NB4 (cell line): Measurements from ENCODE around the gene SECISBP2L.

Source experiments
- MYC ChIP-seq: IDR thresholded peaks from 2 replicates; pipeline ENCODE4 v1.6.1; 2011; ENCODE audit warnings: low read depth, low read length
- POLR2A ChIP-seq: IDR thresholded peaks from 2 replicates; pipeline ENCODE4 v1.6.1; 2011; ENCODE audit warnings: mild to moderate bottlenecking; ENCODE audit not compliant: insufficient read length; ENCODE audit errors: extremely low read depth
- TF ChIP-seq, protein P1 (sequence below): IDR thresholded peaks from one replicate; pipeline ENCODE4 v1.5.1; 2012; ENCODE audit warnings: low read depth, low read length
- TF ChIP-seq, protein P2 (sequence below): IDR thresholded peaks from 2 replicates; pipeline ENCODE4 v1.6.1; 2011; ENCODE audit warnings: low read depth, low read length

DNA sequence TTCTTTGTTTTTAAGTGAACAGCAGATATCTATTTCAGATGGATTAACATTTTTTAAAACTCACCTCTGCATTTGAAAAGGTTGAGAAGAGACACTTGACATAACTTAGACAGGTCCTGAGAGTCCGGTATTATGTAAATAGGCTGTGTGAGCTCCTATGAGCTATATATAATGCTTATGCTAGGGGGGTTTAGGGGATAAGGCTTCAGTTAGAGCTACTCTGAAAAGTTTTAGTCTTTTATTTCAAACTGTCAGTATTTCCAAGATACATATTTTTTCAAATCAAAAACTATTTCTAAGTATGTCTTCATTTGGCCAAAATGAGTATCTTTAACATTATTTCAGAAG, 99.4 kb downstream of the SECISBP2L start:
- TF ChIP-seq POLR2A (no peak), MYC (no peak)
- TF ChIP-seq, protein P1, sequence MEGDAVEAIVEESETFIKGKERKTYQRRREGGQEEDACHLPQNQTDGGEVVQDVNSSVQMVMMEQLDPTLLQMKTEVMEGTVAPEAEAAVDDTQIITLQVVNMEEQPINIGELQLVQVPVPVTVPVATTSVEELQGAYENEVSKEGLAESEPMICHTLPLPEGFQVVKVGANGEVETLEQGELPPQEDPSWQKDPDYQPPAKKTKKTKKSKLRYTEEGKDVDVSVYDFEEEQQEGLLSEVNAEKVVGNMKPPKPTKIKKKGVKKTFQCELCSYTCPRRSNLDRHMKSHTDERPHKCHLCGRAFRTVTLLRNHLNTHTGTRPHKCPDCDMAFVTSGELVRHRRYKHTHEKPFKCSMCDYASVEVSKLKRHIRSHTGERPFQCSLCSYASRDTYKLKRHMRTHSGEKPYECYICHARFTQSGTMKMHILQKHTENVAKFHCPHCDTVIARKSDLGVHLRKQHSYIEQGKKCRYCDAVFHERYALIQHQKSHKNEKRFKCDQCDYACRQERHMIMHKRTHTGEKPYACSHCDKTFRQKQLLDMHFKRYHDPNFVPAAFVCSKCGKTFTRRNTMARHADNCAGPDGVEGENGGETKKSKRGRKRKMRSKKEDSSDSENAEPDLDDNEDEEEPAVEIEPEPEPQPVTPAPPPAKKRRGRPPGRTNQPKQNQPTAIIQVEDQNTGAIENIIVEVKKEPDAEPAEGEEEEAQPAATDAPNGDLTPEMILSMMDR = no peak
- TF ChIP-seq, protein P2, sequence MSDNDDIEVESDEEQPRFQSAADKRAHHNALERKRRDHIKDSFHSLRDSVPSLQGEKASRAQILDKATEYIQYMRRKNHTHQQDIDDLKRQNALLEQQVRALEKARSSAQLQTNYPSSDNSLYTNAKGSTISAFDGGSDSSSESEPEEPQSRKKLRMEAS = no peak
